ENCODE data around the gene KIRREL3.

- no peak for TF ChIP-seq POLR2A (IDR thresholded peaks at IDR 0.05)
- TF ChIP-seq EP300 (IDR thresholded peaks at IDR 0.05; ENCODE audit: low read depth) = no peak
- TF ChIP-seq CTCF (IDR thresholded peaks at IDR 0.05) = no peak
- no peak for TF ChIP-seq POLR2AphosphoS5 (IDR thresholded peaks at IDR 0.05)
Observed at GRCh38 chr11:127000981-127001380, 411 bp upstream of the KIRREL3 start.
